ENCODE data around the gene GMDS.

- TF ChIP-seq EZH2 (IDR thresholded peaks at IDR 0.05; ENCODE audit: borderline replicate concordance, low read length) (no peak), CTCF (conservative IDR thresholded peaks at IDR 0.05 in 1 of 2, IDR thresholded peaks at IDR 0.05 in 1 of 2; ENCODE audit: extremely low read depth in 1 of 2, insufficient read depth in 1 of 2, low read depth in 1 of 2, low read length in 2 of 2) (no peak)
These were observed at the start of gene GMDS for GRCh38 chr6:2245103-2245876.
